Ovary (tissue), 3 donors: Measurements from ENCODE around the gene MAST4.

Experiments
- CTCF ChIP-seq, 3 donors: fragments of 450-650 bp in 2 of 3; fragments of 200-600 bp in 1 of 3; IDR thresholded peaks; one replicate each; pipeline versions ENCODE4 v1.5.1 to v1.8.0; 2016 to 2022; ENCODE audit warnings: antibody characterized with exemption in 3 of 3, mild to moderate bottlenecking in 1 of 3
- EP300 ChIP-seq: sonication (generic); formaldehyde crosslinking; IDR thresholded peaks from one replicate; pipeline ENCODE4 v1.6.1; 2017; ENCODE audit warnings: antibody characterized with exemption
- donor health status: DM: no; HTN: no; CAD: no.

DNA sequence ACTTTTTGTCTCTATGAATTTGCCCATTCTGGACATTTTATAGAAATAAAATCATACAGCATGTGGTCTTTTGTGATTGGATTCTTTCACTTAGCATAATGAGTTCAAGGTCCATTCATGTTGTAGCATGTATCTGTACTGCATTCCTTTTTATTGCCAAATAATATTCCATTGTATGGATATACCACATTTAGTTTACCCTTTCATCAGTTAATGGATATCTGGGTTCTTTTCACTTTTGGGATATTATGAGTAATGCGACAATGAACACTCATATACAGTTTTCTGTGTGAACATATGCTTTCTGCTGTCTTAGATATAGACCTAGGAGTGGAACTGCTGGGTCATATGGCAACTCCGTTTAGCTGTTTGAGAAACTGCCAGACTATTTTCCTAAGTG is 41.3 kb upstream of the MAST4 start:
- TF ChIP-seq CTCF (IDR thresholded peaks at IDR 0.05): no peak
- no peak for TF ChIP-seq EP300
